Choroid plexus epithelial cell (primary cell): ENCODE data around the gene TEAD1.

Source experiments
- DNase-seq: peaks from one replicate; pipeline ENCODE4 v3.0.0-alpha.2; 2010; ENCODE audit warnings: low read depth
- H3K4me3 ChIP-seq: 2 replicates; pipeline ENCODE4 v1.5.1; 2011; ENCODE audit warnings: low read depth, mild to moderate bottlenecking, control low read depth, low read length, moderate library complexity
- TF ChIP-seq, protein P1 (sequence below): conservative IDR thresholded peaks from 2 replicates; pipeline ENCODE4 v1.5.1; 2011; ENCODE audit warnings: low read depth, mild to moderate bottlenecking, control low read depth, inconsistent platforms, low read length, moderate library complexity

TEAD1 gene

GRCh38 chr11:12853652-12854296 lies 179.6 kb downstream of the TEAD1 start:
- no peak overlapping the region for H3K4me3 ChIP-seq
- DNase-seq, result peak; percentile 73
- TF ChIP-seq, protein P1, sequence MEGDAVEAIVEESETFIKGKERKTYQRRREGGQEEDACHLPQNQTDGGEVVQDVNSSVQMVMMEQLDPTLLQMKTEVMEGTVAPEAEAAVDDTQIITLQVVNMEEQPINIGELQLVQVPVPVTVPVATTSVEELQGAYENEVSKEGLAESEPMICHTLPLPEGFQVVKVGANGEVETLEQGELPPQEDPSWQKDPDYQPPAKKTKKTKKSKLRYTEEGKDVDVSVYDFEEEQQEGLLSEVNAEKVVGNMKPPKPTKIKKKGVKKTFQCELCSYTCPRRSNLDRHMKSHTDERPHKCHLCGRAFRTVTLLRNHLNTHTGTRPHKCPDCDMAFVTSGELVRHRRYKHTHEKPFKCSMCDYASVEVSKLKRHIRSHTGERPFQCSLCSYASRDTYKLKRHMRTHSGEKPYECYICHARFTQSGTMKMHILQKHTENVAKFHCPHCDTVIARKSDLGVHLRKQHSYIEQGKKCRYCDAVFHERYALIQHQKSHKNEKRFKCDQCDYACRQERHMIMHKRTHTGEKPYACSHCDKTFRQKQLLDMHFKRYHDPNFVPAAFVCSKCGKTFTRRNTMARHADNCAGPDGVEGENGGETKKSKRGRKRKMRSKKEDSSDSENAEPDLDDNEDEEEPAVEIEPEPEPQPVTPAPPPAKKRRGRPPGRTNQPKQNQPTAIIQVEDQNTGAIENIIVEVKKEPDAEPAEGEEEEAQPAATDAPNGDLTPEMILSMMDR, result no peak

DNA sequence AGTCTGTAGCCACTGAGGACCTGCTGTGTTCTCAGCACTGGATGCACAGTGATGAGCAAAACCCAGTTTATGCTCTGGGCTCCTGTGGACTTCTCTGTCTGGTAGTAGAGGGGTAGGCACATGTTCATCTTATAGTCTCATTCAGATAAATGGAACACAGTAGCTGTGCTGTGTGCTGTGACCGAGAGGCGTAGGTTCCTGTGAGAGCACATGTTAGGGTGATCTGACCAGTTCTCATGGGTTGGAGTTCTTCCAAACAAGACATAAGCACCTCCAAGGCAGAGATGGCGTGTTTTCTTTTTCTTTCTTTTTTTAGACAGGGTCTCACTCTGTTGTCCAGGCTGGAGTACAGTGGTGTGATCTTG lies 180.1 kb downstream of the TEAD1 start:
- TF ChIP-seq, protein P1, result no peak
- DNase-seq, result no peak
- H3K4me3 ChIP-seq, result no peak overlapping the region

DNA sequence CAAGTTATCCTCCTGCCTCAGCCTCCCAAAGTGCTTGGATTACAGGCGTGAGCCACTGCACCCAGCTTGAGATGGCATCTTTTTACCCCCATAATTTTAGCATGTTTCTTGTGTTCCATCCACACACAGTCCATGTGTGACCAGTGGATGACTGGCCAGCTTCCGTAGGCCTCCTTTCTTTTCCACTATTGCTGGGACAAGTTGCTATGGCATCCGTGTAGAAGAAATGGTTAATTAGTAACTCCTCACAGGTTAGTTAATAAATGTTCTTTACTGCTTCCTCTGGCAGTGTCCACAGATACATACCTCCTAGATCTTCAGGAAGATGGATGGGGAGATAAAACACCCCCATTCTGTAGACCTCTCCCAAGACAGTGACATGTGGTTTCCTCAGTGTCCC lies 180.6 kb downstream of the TEAD1 start:
- H3K4me3 ChIP-seq, result no peak overlapping the region
- no peak for DNase-seq
- TF ChIP-seq, protein P1, result no peak

DNA sequence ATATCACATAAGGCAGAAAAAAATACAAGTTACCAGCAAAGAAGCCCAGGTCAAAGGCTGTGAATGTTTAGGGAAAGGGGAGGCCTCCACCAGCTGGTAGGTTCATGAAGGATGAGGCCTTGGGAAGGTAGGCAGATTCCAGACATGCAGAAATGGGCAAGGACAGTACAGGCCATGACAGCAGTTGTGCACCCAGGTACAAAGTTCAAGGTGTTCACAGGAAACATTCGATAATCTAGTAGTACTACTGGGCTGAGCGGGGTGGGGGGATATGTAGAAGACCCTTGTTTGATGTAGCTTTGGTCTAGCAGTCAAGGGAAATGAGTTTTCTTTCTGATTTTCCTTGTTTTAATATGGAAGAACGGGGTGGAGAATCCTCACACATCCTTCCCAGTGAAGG lies 182.1 kb downstream of the TEAD1 start:
- DNase-seq, result no peak
- TF ChIP-seq, protein P1, result no peak
- H3K4me3 ChIP-seq, result no peak overlapping the region

GRCh38 chr11:12857572-12857971 lies 183.4 kb downstream of the TEAD1 start:
- DNase-seq, result no peak
- TF ChIP-seq, protein P1, result no peak
- H3K4me3 ChIP-seq, result no peak overlapping the region

GRCh38 chr11:12859872-12860657 lies 185.8 kb downstream of the TEAD1 start:
- TF ChIP-seq, protein P1, result no peak
- no peak for DNase-seq
- H3K4me3 ChIP-seq, result no peak overlapping the region

DNA sequence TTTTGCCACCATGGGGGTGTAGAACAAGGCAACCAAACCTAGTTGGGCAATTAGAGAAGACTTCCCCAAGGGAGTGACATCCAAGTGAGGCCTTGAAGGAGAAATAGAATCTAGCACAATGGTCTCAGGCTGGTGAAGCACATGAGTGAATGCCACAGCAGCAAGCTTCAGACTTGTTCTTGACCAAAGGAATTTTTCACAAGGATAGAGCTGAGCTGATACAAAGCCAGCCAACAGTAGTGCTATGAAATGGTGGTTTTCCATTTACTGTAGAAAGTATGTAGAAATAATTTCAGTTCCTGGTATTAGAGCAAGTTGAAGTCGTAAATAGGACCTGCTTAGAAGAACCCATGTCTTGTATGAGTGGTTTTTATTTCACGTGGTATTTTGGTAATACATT lies 186.6 kb downstream of the TEAD1 start:
- TF ChIP-seq, protein P1, result no peak
- peak; percentile 64 for DNase-seq
- no peak overlapping the region for H3K4me3 ChIP-seq
